GM23338 (cell line): Measurements from ENCODE around the gene ZYX. TPM values are rescaled to one million over a fixed set of nuclear protein-coding genes. Genes with fewer than 3 reads are reported as not detected.

Source experiments
- ATAC-seq: fragments of 200-7000 bp; cut with Tn5 transposase; 3 replicates; pipeline ENCODE4 v1.9.1; 2020
- DNase-seq: peaks from one replicate; pipeline ENCODE4 v3.0.0-alpha.2; 2015; ENCODE audit warnings: low spot score
- H2AFZ ChIP-seq: fragments of 200-600 bp; sonication (generic); 2 replicates; pipeline ENCODE4 v1.8.0; 2016; ENCODE audit warnings: antibody characterized with exemption, mild to moderate bottlenecking, moderate library complexity
- H3F3A ChIP-seq: fragments of 200-600 bp; sonication (generic); replicated peaks from 2 replicates; pipeline ENCODE4 v1.8.0; 2017; ENCODE audit warnings: antibody characterized with exemption, mixed run types, low read depth
- H3K27ac ChIP-seq: fragments of 200-600 bp; sonication (generic); 2 replicates; pipeline ENCODE4 v1.6.1; 2016; ENCODE audit warnings: low read depth
- H3K27me3 ChIP-seq: fragments of 200-600 bp; sonication (generic); 2 replicates; pipeline ENCODE4 v1.8.0; 2016; ENCODE audit warnings: mild to moderate bottlenecking, mixed run types, moderate library complexity; ENCODE audit not compliant: insufficient read depth
- H3K36me3 ChIP-seq: fragments of 200-600 bp; sonication (generic); 2 replicates; pipeline ENCODE4 v1.8.0; 2016; ENCODE audit warnings: mild to moderate bottlenecking; ENCODE audit not compliant: insufficient read depth
- H3K4me1 ChIP-seq: fragments of 200-600 bp; sonication (generic); 2 replicates; pipeline ENCODE4 v1.8.0; 2016; ENCODE audit warnings: mild to moderate bottlenecking, moderate library complexity; ENCODE audit not compliant: insufficient read depth
- H3K4me2 ChIP-seq: fragments of 200-600 bp; sonication (generic); 2 replicates; pipeline ENCODE4 v1.7.1; 2017; ENCODE audit warnings: mixed run types
- H3K4me3 ChIP-seq: fragments of 200-600 bp; sonication (generic); 2 replicates; pipeline ENCODE4 v1.6.1; 2016; ENCODE audit warnings: mixed run types
- H3K79me2 ChIP-seq: fragments of 200-600 bp; sonication (generic); replicated peaks from 2 replicates; pipeline ENCODE4 v1.8.0; 2017; ENCODE audit warnings: mild to moderate bottlenecking; ENCODE audit not compliant: insufficient read depth
- H3K9me2 ChIP-seq: fragments of 200-600 bp; sonication (generic); 2 replicates; pipeline ENCODE4 v1.8.0; 2017; ENCODE audit not compliant: insufficient read depth
- H4K20me1 ChIP-seq: fragments of 200-600 bp; sonication (generic); replicated peaks from 2 replicates; pipeline ENCODE4 v1.8.0; 2017; ENCODE audit warnings: mild to moderate bottlenecking; ENCODE audit not compliant: insufficient read depth
- H3K27ac Mint-ChIP-seq: 2 replicates; pipeline ENCODE4 v1.8.0; 2020; ENCODE audit warnings: inconsistent platforms, mild to moderate bottlenecking, moderate library complexity, mixed read lengths
- H3K27me3 Mint-ChIP-seq: 3 replicates; pipeline ENCODE4 v1.8.0; 2022; ENCODE audit warnings: low read depth, mild to moderate bottlenecking, moderate library complexity, mixed read lengths, inconsistent platforms; ENCODE audit not compliant: insufficient read depth, poor library complexity
- H3K36me3 Mint-ChIP-seq: 3 replicates; pipeline ENCODE4 v1.8.0; 2021; ENCODE audit warnings: low read depth, mild to moderate bottlenecking, inconsistent platforms, moderate library complexity, mixed read lengths
- H3K4me1 Mint-ChIP-seq: 3 replicates; pipeline ENCODE4 v1.8.0; 2020; ENCODE audit warnings: mild to moderate bottlenecking, inconsistent platforms, mixed read lengths
- H3K4me3 Mint-ChIP-seq: 3 replicates; pipeline ENCODE4 v1.8.0; 2021; ENCODE audit warnings: moderate library complexity, mild to moderate bottlenecking, inconsistent platforms, mixed read lengths
- H3K9me3 Mint-ChIP-seq: 3 replicates; pipeline ENCODE4 v1.8.0; 2020; ENCODE audit warnings: moderate library complexity, mild to moderate bottlenecking, inconsistent platforms, mixed read lengths
- CREB1 ChIP-seq: fragments of 250-450 bp; sonication (Bioruptor Pico); IDR thresholded peaks from 2 replicates; pipeline ENCODE4 v1.5.0; 2020; ENCODE audit warnings: low read depth, mild to moderate bottlenecking, moderate library complexity
- EZH2 ChIP-seq: fragments of 200-600 bp; sonication (generic); IDR thresholded peaks from one replicate; pipeline ENCODE4 v1.8.0; 2017; ENCODE audit warnings: antibody characterized with exemption, mild to moderate bottlenecking, low read depth; ENCODE audit not compliant: unreplicated experiment
- EZH2phosphoT487 ChIP-seq: fragments of 200-600 bp; sonication (generic); IDR thresholded peaks from one replicate; pipeline ENCODE4 v1.8.1; 2018; ENCODE audit warnings: antibody characterized with exemption; ENCODE audit not compliant: unreplicated experiment
- POLR2AphosphoS5 ChIP-seq: IDR thresholded peaks from 2 replicates; pipeline ENCODE4 v1.6.1; 2016; ENCODE audit warnings: antibody characterized with exemption, low read depth
- ZNF114 ChIP-seq: fragments of 250-450 bp; sonication (Bioruptor Pico); IDR thresholded peaks from 2 replicates; pipeline ENCODE4 v1.5.0; 2020; ENCODE audit warnings: mild to moderate bottlenecking, moderate library complexity
- polyA plus RNA-seq: library from polyadenylated mRNA; unstranded; fragments of >200 nt; fragmentation: Nextera tagmentation; extraction: Ambion mirVana; gene quantifications from 2 replicates; pipeline ENCODE4 v1.2.1, GENCODE V29; 2016
- total RNA-seq: library from RNA; depleted of rRNA; stranded (reverse); fragments of >200 nt; shearing (Covaris generic); gene quantifications from 2 replicates; pipeline ENCODE4 v1.2.3, GENCODE V29; 2014
- TF ChIP-seq, protein P1 (sequence below): fragments of 250-450 bp; sonication (Bioruptor Pico); IDR thresholded peaks from 2 replicates; pipeline ENCODE4 v1.5.0; 2020; ENCODE audit warnings: mild to moderate bottlenecking, moderate library complexity
- TF ChIP-seq, protein P2 (sequence below): IDR thresholded peaks from 2 replicates; pipeline ENCODE4 v1.6.1; 2016; ENCODE audit warnings: antibody characterized with exemption

Gene ZYX
- total and polyA plus RNA-seq, 2 experiments from 2014 or later: 111 to 141 TPM

DNA sequence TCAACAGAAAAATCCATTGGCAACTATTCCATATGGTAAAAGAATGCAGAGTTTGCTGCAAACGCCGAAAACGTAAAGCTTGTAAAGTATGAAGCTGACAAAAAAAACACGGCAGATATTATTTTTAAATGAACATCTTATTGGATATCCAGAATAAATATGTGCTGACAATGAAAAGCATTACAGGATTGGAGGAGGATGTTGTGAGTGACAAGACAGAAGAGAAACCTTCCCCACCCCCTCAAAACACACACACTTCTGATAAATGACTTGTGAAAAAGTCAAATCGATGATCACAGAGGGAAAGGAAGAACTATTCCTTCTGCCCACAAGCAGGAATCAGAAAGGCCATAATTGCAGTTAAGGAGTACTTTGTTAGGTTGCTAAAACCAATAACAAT lies 33.2 kb upstream of the ZYX start (continued):
- TF ChIP-seq, protein P1, sequence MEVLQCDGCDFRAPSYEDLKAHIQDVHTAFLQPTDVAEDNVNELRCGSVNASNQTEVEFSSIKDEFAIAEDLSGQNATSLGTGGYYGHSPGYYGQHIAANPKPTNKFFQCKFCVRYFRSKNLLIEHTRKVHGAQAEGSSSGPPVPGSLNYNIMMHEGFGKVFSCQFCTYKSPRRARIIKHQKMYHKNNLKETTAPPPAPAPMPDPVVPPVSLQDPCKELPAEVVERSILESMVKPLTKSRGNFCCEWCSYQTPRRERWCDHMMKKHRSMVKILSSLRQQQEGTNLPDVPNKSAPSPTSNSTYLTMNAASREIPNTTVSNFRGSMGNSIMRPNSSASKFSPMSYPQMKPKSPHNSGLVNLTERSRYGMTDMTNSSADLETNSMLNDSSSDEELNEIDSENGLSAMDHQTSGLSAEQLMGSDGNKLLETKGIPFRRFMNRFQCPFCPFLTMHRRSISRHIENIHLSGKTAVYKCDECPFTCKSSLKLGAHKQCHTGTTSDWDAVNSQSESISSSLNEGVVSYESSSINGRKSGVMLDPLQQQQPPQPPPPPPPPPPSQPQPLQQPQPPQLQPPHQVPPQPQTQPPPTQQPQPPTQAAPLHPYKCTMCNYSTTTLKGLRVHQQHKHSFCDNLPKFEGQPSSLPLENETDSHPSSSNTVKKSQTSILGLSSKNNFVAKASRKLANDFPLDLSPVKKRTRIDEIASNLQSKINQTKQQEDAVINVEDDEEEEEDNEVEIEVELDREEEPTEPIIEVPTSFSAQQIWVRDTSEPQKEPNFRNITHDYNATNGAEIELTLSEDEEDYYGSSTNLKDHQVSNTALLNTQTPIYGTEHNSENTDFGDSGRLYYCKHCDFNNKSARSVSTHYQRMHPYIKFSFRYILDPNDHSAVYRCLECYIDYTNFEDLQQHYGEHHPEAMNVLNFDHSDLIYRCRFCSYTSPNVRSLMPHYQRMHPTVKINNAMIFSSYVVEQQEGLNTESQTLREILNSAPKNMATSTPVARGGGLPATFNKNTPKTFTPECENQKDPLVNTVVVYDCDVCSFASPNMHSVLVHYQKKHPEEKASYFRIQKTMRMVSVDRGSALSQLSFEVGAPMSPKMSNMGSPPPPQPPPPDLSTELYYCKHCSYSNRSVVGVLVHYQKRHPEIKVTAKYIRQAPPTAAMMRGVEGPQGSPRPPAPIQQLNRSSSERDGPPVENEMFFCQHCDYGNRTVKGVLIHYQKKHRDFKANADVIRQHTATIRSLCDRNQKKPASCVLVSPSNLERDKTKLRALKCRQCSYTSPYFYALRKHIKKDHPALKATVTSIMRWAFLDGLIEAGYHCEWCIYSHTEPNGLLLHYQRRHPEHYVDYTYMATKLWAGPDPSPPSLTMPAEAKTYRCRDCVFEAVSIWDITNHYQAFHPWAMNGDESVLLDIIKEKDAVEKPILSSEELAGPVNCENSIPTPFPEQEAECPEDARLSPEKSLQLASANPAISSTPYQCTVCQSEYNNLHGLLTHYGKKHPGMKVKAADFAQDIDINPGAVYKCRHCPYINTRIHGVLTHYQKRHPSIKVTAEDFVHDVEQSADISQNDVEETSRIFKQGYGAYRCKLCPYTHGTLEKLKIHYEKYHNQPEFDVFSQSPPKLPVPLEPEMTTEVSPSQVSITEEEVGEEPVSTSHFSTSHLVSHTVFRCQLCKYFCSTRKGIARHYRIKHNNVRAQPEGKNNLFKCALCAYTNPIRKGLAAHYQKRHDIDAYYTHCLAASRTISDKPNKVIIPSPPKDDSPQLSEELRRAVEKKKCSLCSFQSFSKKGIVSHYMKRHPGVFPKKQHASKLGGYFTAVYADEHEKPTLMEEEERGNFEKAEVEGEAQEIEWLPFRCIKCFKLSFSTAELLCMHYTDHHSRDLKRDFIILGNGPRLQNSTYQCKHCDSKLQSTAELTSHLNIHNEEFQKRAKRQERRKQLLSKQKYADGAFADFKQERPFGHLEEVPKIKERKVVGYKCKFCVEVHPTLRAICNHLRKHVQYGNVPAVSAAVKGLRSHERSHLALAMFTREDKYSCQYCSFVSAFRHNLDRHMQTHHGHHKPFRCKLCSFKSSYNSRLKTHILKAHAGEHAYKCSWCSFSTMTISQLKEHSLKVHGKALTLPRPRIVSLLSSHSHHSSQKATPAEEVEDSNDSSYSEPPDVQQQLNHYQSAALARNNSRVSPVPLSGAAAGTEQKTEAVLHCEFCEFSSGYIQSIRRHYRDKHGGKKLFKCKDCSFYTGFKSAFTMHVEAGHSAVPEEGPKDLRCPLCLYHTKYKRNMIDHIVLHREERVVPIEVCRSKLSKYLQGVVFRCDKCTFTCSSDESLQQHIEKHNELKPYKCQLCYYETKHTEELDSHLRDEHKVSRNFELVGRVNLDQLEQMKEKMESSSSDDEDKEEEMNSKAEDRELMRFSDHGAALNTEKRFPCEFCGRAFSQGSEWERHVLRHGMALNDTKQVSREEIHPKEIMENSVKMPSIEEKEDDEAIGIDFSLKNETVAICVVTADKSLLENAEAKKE (CRISPR knock-in tag): no peak
- no peak for TF ChIP-seq CREB1 (CRISPR knock-in tag)
- no peak for TF ChIP-seq EZH2phosphoT487

DNA sequence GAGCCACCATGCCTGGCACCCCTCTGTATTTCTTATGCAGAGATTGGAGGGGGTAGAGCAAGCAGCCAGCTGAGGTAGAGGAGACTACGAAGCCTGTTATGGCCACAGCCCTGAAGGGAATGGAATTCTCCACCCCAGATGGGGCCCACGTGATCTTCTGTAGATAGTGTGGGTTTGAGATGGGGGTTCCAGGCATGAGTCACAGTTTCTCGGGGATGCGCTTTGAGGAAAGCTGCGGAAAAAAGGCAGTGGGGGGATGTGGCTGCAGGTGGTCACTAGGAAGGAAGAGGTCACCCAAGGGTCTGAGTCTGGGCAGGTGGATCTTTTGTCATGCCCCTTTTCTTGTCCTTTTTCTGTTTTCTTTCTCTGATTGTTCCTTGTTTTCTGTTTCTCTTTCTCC lies 30.1 kb upstream of the ZYX start:
- H3K27me3 ChIP-seq: no peaks in the 10 kb centered on the region; the same call in 1 of the 2 replicates
- Mint-ChIP-seq H3K4me1 (peaks cover 40% of the 10 kb centered on the region), H3K4me3 (no peak overlapping the region), H3K27ac (no peak overlapping the region), H3K36me3 (peaks cover 25% of the 10 kb centered on the region; the same call in 2 of the 3 replicates), H3K27me3 (peaks cover 26% of the 10 kb centered on the region), H3K9me3 (peaks cover 6% of the 10 kb centered on the region; the same call in 2 of the 3 replicates)
- H3K9me2 ChIP-seq: no peaks in the 10 kb centered on the region
- DNase-seq (no peak), ATAC-seq (peak; percentile 11; the same call in 1 of the 3 replicates)
- H3K4me3 ChIP-seq: no peak overlapping the region
- H2AFZ ChIP-seq: no peak overlapping the region
- 0 out of 2 replicates have a peak, but pooled peaks cover 2% of the 10 kb centered on the region for H3F3A ChIP-seq
- peaks cover 5% of the 10 kb centered on the region for H3K4me1 ChIP-seq
- H3K79me2 ChIP-seq: no peaks in the 10 kb centered on the region
- no peaks in the 10 kb centered on the region for H4K20me1 ChIP-seq
- no peak overlapping the region; the same call in 1 of the 2 replicates for H3K4me2 ChIP-seq
- H3K36me3 ChIP-seq: no peaks in the 10 kb centered on the region
- H3K27ac ChIP-seq: no peak overlapping the region
- TF ChIP-seq ZNF114 (CRISPR knock-in tag): no peak
- TF ChIP-seq EZH2: no peak
- TF ChIP-seq POLR2AphosphoS5: no peak
- TF ChIP-seq, protein P1 (CRISPR knock-in tag): no peak
- TF ChIP-seq CREB1 (CRISPR knock-in tag): no peak
- TF ChIP-seq, protein P2, sequence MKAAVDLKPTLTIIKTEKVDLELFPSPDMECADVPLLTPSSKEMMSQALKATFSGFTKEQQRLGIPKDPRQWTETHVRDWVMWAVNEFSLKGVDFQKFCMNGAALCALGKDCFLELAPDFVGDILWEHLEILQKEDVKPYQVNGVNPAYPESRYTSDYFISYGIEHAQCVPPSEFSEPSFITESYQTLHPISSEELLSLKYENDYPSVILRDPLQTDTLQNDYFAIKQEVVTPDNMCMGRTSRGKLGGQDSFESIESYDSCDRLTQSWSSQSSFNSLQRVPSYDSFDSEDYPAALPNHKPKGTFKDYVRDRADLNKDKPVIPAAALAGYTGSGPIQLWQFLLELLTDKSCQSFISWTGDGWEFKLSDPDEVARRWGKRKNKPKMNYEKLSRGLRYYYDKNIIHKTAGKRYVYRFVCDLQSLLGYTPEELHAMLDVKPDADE: no peak
